IgD-negative memory B cell (primary cell): ENCODE results near the gene CEMIP2. TPM values are rescaled to one million over a fixed set of nuclear protein-coding genes. Genes with fewer than 3 reads are reported as not detected.

Experiments used
- H3K27ac Mint-ChIP-seq, 3 donors: one replicate each; pipeline ENCODE4 v1.8.0; 2020 to 2022; ENCODE audit warnings: mild to moderate bottlenecking in 3 of 3, mixed read lengths in 3 of 3, moderate library complexity in 1 of 3
- H3K27me3 Mint-ChIP-seq: one replicate; pipeline ENCODE4 v1.8.0; 2021; ENCODE audit warnings: mixed read lengths
- H3K36me3 Mint-ChIP-seq: one replicate; pipeline ENCODE4 v1.8.0; 2020; ENCODE audit warnings: mild to moderate bottlenecking, mixed read lengths
- H3K4me1 Mint-ChIP-seq, 3 donors: one replicate each; pipeline ENCODE4 v1.8.0; 2020 to 2022; ENCODE audit warnings: mixed read lengths in 3 of 3, mild to moderate bottlenecking in 1 of 3
- H3K4me3 Mint-ChIP-seq, 4 donors: one replicate each; pipeline ENCODE4 v1.8.0; 2020 to 2022; ENCODE audit warnings: mild to moderate bottlenecking in 4 of 4, mixed read lengths in 4 of 4, moderate library complexity in 3 of 4
- H3K9me3 Mint-ChIP-seq, 3 donors: one replicate each; pipeline ENCODE4 v1.8.0; 2020 to 2021; ENCODE audit warnings: mixed read lengths in 3 of 3, mild to moderate bottlenecking in 1 of 3
- polyA plus RNA-seq: library from polyadenylated mRNA; unstranded; fragments of 300-500 nt; fragmentation: Illumina TruSeq; gene quantifications from one replicate; pipeline ENCODE4 v1.2.3, GENCODE V29; 2021

The CEMIP2 gene
- polyA plus RNA-seq, 1 donor from 2014 or later, result 7.3 TPM

DNA sequence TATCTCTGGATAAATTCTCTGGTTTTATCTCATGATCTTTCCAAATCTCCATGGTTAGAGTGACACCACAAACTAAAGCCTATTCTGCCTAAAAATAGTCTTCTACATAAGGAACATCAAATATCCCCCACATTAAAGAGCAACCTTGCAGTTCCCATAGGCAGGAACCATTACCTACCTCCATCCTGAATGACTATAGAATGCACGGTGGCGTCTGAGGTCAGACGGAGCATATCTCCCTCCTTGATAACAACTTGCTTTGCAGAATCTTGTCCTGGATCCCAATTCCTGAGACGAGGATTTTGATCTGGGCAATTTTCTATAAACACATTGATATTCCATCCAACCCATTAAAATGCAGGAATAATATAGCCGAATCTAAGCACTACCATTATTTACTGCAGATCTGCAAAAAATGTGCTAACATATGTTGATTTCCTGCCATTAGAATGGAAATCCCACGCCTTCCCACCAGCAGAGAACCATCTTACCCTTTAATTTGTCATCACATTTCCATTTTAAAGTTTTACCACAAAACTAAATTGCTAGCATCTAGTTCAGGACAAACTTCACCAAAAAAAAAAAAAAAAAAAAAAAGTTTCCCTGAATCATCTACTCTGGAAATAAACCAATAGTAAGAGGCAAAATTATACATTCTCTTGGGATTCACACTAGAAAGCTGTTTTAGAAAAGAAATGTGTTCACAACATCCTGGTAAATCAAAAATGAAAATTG, 22.1 kb downstream of the CEMIP2 start:
- H3K27ac Mint-ChIP-seq, result no peak overlapping the region
- no peak overlapping the region for H3K4me3 Mint-ChIP-seq
- peaks cover 3 to 21% (median 10%) of the 10 kb centered on the region in 3 donors for H3K4me1 Mint-ChIP-seq

DNA sequence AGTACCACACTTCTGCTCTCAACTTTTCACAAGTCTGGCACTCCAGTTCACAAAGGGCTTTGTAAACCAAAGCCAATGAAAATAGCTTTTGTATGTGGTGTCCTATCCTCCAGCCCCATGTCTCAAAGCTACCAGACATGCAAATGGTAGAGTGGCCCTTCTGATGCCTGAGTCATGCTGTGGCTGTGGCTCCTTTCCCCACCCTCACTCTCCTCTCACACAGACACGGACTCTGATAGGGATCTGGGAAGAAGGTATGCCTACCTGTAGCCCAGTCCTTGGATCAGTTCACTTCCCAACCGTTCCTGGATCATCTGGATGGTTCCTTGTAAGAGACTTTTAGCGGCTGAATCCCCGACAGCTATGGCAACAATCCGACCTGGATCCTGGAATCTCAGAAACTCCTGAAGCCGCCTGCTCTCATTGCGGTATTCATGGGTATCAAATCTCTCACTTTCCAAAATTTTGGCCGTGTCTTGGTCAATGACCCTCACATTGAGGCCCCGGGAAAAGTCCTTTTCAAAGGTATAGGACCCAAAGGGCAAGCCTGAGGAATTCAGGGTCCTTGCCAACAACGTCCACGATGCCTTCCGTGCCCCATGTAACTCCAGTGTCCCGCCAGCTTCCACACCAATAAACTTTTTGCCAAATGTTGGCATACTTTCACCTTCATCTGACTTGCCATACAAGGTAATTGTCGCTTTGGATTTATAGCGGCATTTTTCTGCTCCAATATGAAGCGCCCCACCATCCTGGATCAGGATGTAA, 23.4 kb downstream of the CEMIP2 start:
- Mint-ChIP-seq H3K36me3 (peaks cover 17% of the 10 kb centered on the region), H3K4me3 (no peak overlapping the region), H3K4me1 (peaks cover 3 to 18% (median 10%) of the 10 kb centered on the region in 3 donors)

More for the DNA sequence above, 22.1 kb downstream of the CEMIP2 start:
- peaks cover 18% of the 10 kb centered on the region for H3K36me3 Mint-ChIP-seq
- no peaks in the 10 kb centered on the region for H3K27me3 Mint-ChIP-seq
- no peaks in the 10 kb centered on the region for H3K9me3 Mint-ChIP-seq

DNA sequence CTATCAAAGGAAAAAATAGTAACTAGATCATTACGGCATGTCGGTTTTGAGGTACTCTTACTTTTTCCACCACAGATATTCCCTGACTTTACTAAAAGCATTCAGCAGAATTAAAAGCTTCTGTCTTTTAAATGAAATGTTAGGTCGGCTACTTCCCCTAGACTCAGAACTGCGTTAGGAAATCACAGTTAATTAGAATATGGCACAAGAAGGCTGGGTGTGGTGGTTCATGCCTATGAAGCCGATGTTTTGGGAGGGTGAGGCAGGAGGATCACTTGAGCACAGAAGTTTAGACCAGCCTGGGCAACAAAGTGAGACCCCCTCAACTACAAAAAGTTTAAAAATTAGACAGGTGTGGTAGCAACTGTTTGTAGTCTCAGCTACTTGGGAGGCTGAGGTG, 24.4 kb downstream of the CEMIP2 start:
- Mint-ChIP-seq H3K9me3 (no peaks in the 10 kb centered on the region), H3K36me3 (peaks cover 16% of the 10 kb centered on the region), H3K27me3 (no peaks in the 10 kb centered on the region), H3K4me1 (peaks cover 3 to 18% (median 10%) of the 10 kb centered on the region in 3 donors), H3K27ac (peak overlapping the region in 1 of 3 donors; percentile 34), H3K4me3 (no peak overlapping the region)

More for the DNA sequence above, 23.4 kb downstream of the CEMIP2 start:
- Mint-ChIP-seq H3K27me3 (no peaks in the 10 kb centered on the region), H3K27ac (peak overlapping the region in 1 of 3 donors; percentile 60), H3K9me3 (no peaks in the 10 kb centered on the region)

DNA sequence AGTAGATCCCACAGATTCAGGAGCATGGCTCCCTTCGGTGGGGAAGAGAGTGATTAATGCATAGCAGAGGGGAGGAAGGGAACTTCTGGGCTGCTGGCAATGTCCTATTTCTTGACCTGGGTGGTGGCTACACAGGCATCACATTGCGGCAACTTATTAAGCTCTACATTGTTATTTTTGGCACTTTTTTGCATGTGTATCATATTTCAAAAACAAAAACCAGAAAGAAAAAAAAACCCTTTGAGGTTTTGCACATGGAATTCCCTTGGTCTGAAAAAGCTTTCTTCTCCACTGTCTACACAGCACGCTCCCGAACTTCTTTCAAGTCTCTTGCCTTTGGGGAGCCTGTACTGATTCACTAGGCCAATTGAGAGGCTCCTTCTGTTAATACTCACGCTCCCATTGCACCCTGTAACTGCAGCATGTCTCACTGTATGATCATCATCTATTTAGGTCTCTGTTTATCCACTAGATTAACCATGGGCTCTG, 25.1 kb downstream of the CEMIP2 start:
- Mint-ChIP-seq H3K36me3 (peaks cover 15% of the 10 kb centered on the region), H3K4me1 (peaks cover 3 to 14% (median 8%) of the 10 kb centered on the region in 3 donors), H3K9me3 (no peaks in the 10 kb centered on the region), H3K27ac (peak overlapping the region in 1 of 3 donors; percentile 34), H3K4me3 (no peak overlapping the region), H3K27me3 (no peaks in the 10 kb centered on the region)

DNA sequence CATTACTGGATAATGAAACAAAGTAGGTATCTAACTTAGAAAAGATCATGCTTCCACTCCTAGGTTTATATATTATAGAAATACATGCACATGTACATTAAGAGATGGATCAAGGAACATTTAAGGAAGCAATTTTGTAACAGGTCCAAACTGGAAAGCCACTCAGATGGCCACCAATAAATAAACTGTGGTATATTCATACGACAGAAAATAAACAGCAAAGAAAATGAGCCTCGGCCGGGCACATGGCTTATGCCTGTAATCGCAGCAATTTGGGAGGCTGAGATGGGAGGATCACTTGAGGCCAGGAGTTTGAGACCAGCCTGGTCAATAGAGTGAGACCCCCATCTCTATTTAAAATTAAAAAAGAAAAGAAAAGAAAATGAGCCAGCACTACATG, 25.6 kb downstream of the CEMIP2 start:
- peaks cover 0 to 12% (median 5%) of the 10 kb centered on the region in 3 donors for H3K4me1 Mint-ChIP-seq

DNA sequence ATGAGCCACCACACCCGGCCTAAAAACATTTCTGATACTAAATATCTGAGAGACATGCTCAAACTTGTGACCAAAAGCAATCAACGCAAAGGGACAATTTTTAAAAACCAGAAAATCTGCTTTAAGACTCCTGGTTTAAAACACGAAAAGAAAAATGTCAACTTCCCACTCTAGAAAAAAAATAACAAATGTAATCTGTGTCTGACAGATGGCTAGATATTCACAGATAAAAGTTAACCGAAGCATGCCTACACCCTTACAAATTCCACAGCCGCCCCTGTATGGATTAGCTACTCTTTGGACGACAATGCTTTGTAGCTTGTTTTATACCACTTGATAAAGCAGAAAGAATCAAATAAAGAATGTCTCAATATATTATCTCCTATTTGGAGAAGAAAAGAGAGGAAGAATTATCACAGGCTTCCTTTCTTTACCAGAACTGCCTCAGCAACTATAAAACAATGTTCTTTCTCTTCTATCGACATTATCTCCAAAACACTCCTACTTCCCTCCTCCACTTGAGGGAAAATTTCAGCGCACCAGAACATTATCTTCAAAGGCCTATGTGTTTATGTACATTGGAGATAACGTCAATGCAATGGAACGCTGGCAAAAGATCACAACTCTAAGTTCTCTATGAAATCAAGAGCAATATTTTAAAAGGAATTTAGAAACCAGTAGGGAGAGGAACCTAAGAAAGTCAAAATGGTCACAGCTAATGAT, 26.2 kb downstream of the CEMIP2 start:
- Mint-ChIP-seq H3K27me3 (no peaks in the 10 kb centered on the region), H3K4me3 (no peak overlapping the region), H3K27ac (no peak overlapping the region), H3K36me3 (peaks cover 10% of the 10 kb centered on the region), H3K9me3 (no peaks in the 10 kb centered on the region), H3K4me1 (peaks cover 0 to 12% (median 4%) of the 10 kb centered on the region in 3 donors)

More for the DNA sequence above, 25.6 kb downstream of the CEMIP2 start:
- Mint-ChIP-seq H3K9me3 (no peaks in the 10 kb centered on the region), H3K27me3 (no peaks in the 10 kb centered on the region), H3K4me3 (no peak overlapping the region), H3K36me3 (peaks cover 13% of the 10 kb centered on the region), H3K27ac (no peak overlapping the region)

DNA sequence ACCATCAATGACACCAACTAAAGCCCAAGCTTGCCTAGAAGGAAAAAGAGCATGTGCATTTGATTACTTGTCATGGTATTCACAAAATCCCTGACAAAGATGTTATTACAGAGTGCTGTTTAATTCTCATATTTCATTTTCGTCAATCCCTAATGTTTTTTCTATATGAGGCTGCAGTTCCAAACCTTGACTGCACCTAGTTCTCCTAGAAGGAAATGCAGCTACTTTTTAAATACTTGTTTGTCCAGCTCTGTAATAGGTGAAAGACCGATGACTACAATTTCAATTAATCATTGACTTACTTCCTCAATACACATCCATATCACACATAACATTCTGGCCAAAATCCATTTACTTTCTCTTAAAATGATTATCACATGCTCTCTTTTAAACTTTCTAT, 28.1 kb downstream of the CEMIP2 start:
- Mint-ChIP-seq H3K27me3 (no peaks in the 10 kb centered on the region), H3K27ac (no peak overlapping the region), H3K9me3 (no peaks in the 10 kb centered on the region), H3K36me3 (peaks cover 7% of the 10 kb centered on the region), H3K4me1 (peaks cover 1 to 12% (median 2%) of the 10 kb centered on the region in 3 donors), H3K4me3 (no peak overlapping the region)

DNA sequence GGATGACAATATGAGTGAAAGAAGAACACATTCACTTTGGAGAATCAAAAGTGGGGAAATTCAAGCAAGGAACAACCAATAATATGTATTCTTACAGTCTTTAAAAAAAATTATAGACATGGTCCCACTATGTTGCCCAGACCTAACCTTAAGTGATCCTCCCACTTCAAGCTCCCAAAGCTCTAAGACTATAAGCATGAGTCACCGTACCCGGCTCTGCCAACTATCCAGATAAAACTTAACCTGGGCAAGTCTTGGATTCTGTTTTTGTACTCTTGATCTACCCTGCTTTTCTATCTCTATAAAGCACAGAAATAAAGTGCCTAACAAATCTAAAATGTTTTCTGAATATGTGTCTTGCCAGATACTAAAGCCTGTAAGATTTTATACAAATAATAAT, 30.9 kb downstream of the CEMIP2 start:
- no peaks in the 10 kb centered on the region for H3K27me3 Mint-ChIP-seq
- H3K27ac Mint-ChIP-seq, result no peak overlapping the region
- H3K4me1 Mint-ChIP-seq, result peaks cover 1 to 4% (median 2%) of the 10 kb centered on the region in 3 donors
- H3K9me3 Mint-ChIP-seq, result no peaks in the 10 kb centered on the region
- no peak overlapping the region for H3K4me3 Mint-ChIP-seq
- peaks cover 6% of the 10 kb centered on the region for H3K36me3 Mint-ChIP-seq

DNA sequence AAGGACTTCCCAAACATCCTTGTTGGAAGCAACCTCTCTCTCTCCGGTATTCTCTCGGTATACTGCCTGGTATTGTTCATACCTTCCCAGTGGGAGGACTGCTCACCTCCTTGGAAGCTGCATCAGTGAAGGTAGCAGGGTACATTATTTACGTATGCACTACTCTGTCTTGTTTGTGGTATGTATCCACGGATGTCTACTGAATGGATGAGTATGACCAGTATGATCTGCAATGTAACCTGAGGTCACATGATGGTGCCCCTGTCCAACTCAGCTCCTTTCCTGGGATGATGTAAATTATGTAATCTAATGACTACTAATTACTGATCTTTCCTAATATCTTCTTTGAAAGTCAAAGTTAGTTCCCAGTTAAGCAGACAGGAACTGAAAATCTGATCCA, 32.1 kb downstream of the CEMIP2 start:
- no peaks in the 10 kb centered on the region for H3K9me3 Mint-ChIP-seq
- H3K4me1 Mint-ChIP-seq, result peaks cover 0 to 2% (median 1%) of the 10 kb centered on the region in 3 donors
- no peaks in the 10 kb centered on the region for H3K27me3 Mint-ChIP-seq
- peaks cover 7% of the 10 kb centered on the region for H3K36me3 Mint-ChIP-seq
- no peak overlapping the region for H3K27ac Mint-ChIP-seq
- no peak overlapping the region for H3K4me3 Mint-ChIP-seq

DNA sequence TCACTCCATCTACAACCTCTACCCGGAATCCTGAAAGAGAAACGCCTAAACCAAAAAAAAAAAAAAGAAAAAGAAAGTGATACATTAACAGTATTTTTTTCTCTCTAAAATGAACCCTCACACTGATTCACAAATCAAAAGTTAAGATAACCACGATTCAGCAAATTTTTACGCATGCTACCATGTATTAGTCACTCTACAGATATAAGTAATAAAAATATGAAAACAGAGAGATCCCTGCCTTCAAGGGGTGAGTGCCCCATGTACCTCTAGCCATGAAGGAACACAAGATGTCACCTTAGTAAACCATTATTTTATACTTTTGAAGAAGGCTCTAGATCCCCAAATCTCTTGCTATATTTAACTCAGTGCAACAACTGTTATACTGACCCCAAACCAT, 33.4 kb downstream of the CEMIP2 start:
- H3K4me3 Mint-ChIP-seq, result no peak overlapping the region

DNA sequence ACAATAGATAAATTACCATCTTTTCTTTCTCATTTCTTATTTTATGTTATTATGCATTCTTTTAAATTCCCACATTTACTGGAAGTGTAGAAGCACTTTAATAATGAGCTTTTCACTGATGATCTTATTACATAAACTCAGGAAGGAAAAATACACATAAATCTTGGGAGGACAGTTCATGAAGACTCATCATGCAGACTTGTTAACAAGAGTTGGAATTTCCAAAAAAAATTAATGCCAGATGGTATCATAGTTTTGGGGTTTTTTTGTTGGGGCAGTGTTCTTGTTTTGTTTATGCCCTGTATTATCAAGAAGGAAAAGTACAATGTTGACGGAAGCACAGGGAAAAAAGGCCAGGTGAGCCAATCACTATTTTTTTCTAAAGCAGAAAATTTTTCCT, 35.1 kb downstream of the CEMIP2 start:
- Mint-ChIP-seq H3K36me3 (peaks cover 7% of the 10 kb centered on the region), H3K27ac (no peak overlapping the region), H3K9me3 (no peaks in the 10 kb centered on the region), H3K4me3 (no peak overlapping the region), H3K27me3 (no peaks in the 10 kb centered on the region), H3K4me1 (peaks cover 0 to 2% (median 0%) of the 10 kb centered on the region in 3 donors)

More for the DNA sequence above, 33.4 kb downstream of the CEMIP2 start:
- Mint-ChIP-seq H3K4me1 (peaks cover 0 to 2% (median 0%) of the 10 kb centered on the region in 3 donors), H3K27ac (no peak overlapping the region), H3K9me3 (no peaks in the 10 kb centered on the region), H3K27me3 (no peaks in the 10 kb centered on the region), H3K36me3 (peaks cover 8% of the 10 kb centered on the region)

DNA sequence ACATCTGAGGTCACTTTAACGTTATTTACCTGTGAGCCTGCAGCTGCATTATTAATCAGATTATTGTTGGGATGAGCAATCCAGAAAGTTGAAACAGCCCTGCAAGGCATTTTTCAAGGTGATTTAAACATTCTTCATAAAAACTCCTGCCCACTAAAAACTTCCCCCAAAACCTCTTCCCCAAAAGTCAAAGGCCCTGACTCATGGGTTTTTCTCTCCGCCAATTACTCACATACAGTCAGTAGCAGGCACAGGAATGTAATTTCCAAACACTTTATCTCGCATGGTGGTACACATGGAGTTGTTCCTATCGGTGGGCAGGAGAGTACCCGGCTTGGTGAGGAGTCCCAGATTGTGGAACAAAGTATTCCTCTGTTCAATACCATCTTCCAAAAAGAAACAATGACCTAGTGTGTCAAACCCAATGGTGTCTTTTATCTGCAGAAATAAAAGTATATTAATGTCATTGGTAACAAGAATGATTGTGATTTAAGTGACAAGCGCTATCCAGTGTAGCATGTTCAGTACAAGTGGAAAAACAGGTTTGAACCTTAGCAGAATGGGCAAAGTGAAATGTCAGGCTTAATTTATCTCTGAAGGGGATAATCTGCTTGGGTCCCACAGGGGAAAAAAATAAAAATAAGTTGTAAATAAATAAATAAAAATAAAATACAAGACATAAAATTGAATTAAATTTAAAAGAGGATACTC, 38.3 kb downstream of the CEMIP2 start:
- no peaks in the 10 kb centered on the region for H3K9me3 Mint-ChIP-seq
- H3K4me1 Mint-ChIP-seq, result no peaks in the 10 kb centered on the region
- H3K36me3 Mint-ChIP-seq, result peaks cover 7% of the 10 kb centered on the region
- no peak overlapping the region for H3K27ac Mint-ChIP-seq
- H3K4me3 Mint-ChIP-seq, result no peak overlapping the region
- H3K27me3 Mint-ChIP-seq, result no peaks in the 10 kb centered on the region

DNA sequence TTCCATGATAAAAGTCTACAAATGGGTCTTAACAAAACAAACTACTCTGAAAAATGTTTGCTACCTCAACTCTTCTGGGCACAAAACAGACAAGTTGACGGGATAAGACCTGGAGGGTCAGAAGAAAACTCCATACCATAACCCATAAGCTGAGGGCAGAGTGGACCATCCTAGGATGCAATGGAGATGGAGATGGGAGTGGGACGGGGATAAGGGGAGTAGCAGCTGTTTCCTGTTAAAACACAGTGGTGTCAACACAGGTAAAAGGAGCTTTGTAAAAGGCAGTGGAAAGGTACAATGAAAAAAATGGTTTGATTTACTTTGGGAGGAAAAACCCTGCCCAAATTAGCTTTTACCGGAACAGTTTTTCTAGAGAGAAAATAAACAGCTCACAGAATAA, 41.6 kb downstream of the CEMIP2 start:
- no peak overlapping the region for H3K4me3 Mint-ChIP-seq
- no peak overlapping the region for H3K27ac Mint-ChIP-seq
- H3K27me3 Mint-ChIP-seq, result no peaks in the 10 kb centered on the region
- no peaks in the 10 kb centered on the region for H3K9me3 Mint-ChIP-seq
- H3K4me1 Mint-ChIP-seq, result no peaks in the 10 kb centered on the region
- peaks cover 15% of the 10 kb centered on the region for H3K36me3 Mint-ChIP-seq

DNA sequence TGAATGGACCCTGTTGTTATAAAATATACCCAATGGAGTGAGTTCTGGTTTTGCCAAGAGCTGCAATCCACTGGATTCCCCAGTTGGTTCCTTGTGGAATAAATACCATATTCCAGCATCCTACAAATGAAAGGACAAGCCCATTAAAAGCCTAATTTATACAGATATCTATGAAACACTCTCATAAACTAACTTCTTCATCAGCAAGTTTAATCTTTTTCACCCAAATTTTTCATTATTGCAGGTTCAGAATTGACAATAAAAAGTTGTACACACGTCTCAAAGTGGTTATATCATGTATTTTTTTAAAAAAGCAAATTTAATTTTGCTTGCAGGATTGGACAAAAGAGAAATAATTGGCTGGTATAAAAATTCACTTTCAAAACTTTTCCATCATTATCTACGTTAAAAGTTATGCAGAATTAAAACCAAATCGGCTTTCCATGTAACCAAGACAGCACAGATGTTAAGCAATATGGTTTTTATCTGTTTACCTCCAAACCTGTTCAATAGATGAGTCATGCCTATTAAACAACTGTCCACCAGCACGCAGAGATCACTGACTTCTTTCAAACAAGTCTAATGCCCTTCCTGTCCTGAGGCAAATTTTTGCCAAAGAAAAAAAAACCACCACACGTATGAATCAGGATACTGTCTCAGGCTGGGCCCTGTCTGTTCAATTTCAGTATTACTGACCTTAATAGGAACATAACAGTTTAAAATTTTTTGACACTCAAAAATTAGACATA, 42.5 kb downstream of the CEMIP2 start:
- Mint-ChIP-seq H3K27me3 (no peaks in the 10 kb centered on the region), H3K27ac (peak overlapping the region in 1 of 3 donors; percentile 26), H3K36me3 (peaks cover 20% of the 10 kb centered on the region), H3K4me1 (no peaks in the 10 kb centered on the region), H3K9me3 (no peaks in the 10 kb centered on the region), H3K4me3 (no peak overlapping the region)
